ENCODE results near the gene PRICKLE3. TPM values are rescaled to one million over a fixed set of nuclear protein-coding genes. Genes with fewer than 3 reads are reported as not detected.
A peak's percentile ranks its signal among the peaks of the same experiment; 100 is the strongest.

PRICKLE3 gene
- total and polyA plus RNA-seq, 2 experiments from 2014 or later, result 4.7 to 13.7 TPM

- no peak for TF ChIP-seq ZNF462 (CRISPR knock-in tag; IDR thresholded peaks at IDR 0.05)
- no peak for TF ChIP-seq ZNF114 (CRISPR knock-in tag; IDR thresholded peaks at IDR 0.05)
- no peak for TF ChIP-seq JUNB (IDR thresholded peaks at IDR 0.05; ENCODE audit: unreplicated experiment)
- TF ChIP-seq CREB1 (CRISPR knock-in tag; IDR thresholded peaks at IDR 0.05; ENCODE audit: low read depth), result no peak
- TF ChIP-seq STAT1 (IDR thresholded peaks at IDR 0.05; ENCODE audit: unreplicated experiment), result no peak
- TF ChIP-seq CTCF (conservative IDR thresholded peaks at IDR 0.05; ENCODE audit: low read depth in 2 of 2), result no peak
These were observed 5.4 kb upstream of the PRICKLE3 start (continued) for GRCh38 chrX:49191574-49192011.

GRCh38 chrX:49190821-49191573, 4.8 kb upstream of the PRICKLE3 start:
- H3F3A ChIP-seq (replicated peaks; ENCODE audit: low read depth), result no peaks in the 10 kb centered on the region
- no peaks in the 10 kb centered on the region for H3K79me2 ChIP-seq (replicated peaks; ENCODE audit: insufficient read depth)
- H2AFZ ChIP-seq, result no peak overlapping the region
- H3K27ac ChIP-seq (ENCODE audit: low read depth), result peak overlapping the region; percentile 57; the same call in 1 of the 2 replicates
- H3K36me3 Mint-ChIP-seq (ENCODE audit: low read depth), result no peaks in the 10 kb centered on the region; the same call in 2 of the 3 replicates
- peak overlapping the region; percentile 88 for H3K4me3 Mint-ChIP-seq
- H3K9me3 Mint-ChIP-seq, result no peaks in the 10 kb centered on the region
- H3K9me2 ChIP-seq (ENCODE audit: insufficient read depth), result no peaks in the 10 kb centered on the region
- DNase-seq (ENCODE audit: low spot score) (peak; percentile 96), ATAC-seq (peak; percentile 86)
- peaks cover 10% of the 10 kb centered on the region for H3K27me3 Mint-ChIP-seq (ENCODE audit: insufficient read depth, low read depth, poor library complexity)
- peaks cover 23% of the 10 kb centered on the region for H3K4me1 Mint-ChIP-seq
- H3K36me3 ChIP-seq (ENCODE audit: insufficient read depth), result no peaks in the 10 kb centered on the region
- H4K20me1 ChIP-seq (replicated peaks; ENCODE audit: insufficient read depth), result no peaks in the 10 kb centered on the region
- peak overlapping the region; percentile 96 for H3K27ac Mint-ChIP-seq
- peak overlapping the region; percentile 56 for H3K4me3 ChIP-seq
- peak overlapping the region; percentile 72; the same call in 1 of the 2 replicates for H3K4me2 ChIP-seq
- H3K27me3 ChIP-seq (ENCODE audit: insufficient read depth), result no peaks in the 10 kb centered on the region
- H3K4me1 ChIP-seq (ENCODE audit: insufficient read depth), result no peaks in the 10 kb centered on the region; the same call in 1 of the 2 replicates
- TF ChIP-seq ZNF462 (CRISPR knock-in tag; IDR thresholded peaks at IDR 0.05), result no peak
- TF ChIP-seq JUNB (IDR thresholded peaks at IDR 0.05; ENCODE audit: unreplicated experiment), result no peak
